CD4-positive, alpha-beta T cell treated with Interleukin-17A for 1 hour (primary cell): ENCODE results near the gene NAGA.

Experiments
- DNase-seq: peaks from one replicate; pipeline ENCODE4 v3.0.0-alpha.2; 2020

The NAGA gene

GRCh38 chr22:42035256-42035655, 35.4 kb downstream of the NAGA start:
- DNase-seq: no peak

GRCh38 chr22:42033263-42034181, 37.1 kb downstream of the NAGA start:
- DNase-seq: no peak

GRCh38 chr22:42026705-42027104, 43.9 kb downstream of the NAGA start:
- DNase-seq: no peak

- DNase-seq: no peak
Measured at GRCh38 chr22:42025421-42025820, 45.2 kb downstream of the NAGA start.

DNA sequence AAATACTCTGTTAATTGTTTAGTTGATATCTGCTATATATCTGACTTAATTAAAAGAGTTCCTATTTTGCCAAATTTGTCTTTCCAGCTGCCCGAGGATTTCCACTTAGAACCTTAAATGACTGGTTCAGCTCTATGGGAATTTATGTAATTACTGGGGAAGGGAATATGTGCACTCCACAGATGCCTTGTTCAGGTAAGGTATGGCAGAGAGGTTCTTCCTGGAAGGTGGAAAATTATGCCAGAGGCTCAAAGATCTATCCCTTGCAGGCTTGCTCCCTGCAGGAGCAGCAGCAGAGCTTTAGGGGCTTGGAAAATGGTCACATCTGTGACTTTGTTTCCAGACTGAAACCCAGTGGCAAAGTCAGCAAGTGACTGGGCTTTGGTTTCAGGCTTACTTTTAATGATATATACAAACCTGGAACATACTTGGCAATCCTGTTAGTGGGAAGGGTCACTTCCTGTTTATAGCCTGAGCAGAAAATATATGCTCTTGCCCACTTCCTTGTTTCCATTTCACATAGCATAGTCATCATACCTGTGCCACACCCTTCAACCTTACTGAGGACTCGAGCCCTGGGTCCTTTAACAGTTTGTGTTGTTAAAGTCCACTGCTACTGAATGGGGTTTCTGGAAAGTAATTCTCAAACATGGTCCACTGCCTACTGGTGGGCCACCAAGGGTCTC, 48.3 kb downstream of the NAGA start:
- peak; percentile 20 for DNase-seq

- no peak for DNase-seq
Measured at GRCh38 chr22:42021571-42021970, 49.0 kb downstream of the NAGA start.

DNA sequence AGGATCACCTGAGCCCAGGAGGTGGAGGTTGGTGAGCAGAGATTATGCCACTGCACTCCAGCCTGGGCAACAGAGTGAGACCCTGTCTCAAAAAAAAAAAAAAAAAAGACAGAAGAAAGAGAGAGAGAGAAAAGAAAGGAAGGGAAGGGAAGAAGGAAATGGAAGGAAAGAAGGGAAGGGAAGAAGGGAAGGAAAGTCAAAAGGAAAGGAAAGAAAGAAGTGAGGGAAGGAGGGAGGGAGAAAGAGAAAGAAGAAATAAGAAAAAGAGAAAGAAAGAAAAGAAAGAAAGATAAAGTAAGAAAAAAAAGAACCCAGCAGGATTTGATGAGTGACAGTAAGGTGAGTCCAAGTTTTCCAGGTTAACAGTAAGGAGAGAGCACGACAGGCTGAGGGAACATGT, 52.4 kb downstream of the NAGA start:
- DNase-seq: no peak

DNA sequence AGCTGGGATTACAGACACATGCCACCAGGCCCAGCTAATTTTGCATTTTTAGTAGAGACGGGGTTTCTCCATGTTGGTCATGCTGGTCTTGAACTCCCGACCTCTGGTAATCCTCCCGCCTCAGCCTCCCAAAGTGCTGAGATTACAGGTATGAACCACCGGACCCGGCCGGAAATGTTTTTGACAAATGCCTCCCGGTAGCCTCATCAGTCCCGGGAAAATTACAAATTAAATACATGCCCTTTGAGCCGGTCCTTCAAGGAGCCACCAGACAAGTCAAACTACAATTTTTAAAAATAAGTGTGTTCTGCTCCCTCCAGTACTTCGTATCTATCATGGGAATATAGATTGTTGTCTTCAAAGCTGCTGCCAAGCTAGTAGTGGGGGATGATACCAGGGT, 54.5 kb downstream of the NAGA start:
- DNase-seq: no peak

GRCh38 chr22:42013385-42013784, 57.2 kb downstream of the NAGA start:
- DNase-seq: no peak

DNA sequence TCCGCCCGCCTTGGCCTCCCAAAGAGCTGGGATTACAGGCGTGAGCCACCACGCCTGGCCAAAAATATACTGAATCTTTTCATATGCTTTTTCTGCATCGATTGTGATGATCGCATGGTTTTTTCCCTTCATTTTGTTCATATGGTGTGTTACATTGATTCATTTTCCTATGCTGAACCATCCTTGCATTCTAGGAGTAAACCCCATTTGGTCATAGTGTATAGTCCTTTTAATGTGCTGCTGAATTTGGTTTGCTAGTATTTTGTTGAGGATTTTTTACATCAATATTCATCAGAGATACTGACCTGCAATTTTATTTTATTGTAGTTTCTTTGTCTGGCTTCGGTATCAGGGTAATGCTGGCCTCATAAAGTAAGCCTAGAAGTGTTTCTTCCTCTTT, 59.8 kb downstream of the NAGA start:
- no peak for DNase-seq
